ENCODE measurements around the gene MADCAM1. TPM values are rescaled to one million over a fixed set of nuclear protein-coding genes. Genes with fewer than 3 reads are reported as not detected.

The MADCAM1 gene
- total RNA-seq, 1 donor from 2014 or later, result 0.40 TPM

DNA sequence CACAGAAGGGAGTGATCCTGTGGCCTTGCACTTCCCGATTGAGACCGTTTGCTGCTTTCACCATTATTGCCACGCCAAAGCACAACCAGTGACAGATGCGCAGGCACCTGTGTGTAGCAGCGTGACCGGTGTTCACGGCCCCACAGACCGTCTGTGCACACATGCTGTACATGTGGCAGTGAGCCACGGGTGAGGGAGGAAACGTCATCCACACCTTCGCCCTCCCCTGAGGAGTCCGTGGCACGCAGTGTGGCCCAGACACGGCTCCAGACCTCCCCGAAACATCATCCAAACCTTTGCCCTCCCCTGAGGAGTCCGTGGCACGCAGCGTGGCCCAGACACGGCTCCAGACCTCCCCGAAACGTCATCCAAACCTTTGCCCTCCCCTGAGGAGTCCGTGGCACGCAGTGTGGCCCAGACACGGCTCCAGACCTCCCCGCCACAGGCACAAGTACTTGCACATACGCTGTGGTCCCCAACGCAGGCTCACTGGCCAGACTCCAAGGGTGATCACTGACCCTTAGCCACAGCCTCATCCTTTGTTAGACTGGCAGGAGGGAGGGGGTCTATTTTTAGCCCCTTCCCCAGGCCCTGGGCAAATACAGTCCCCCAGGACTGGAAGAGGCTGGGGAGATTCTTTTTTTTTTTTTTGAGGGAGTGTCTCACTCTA lies 27.6 kb upstream of the MADCAM1 start:
- TF ChIP-seq CTCF (IDR thresholded peaks at IDR 0.05), result no peak
- H3K4me1 Mint-ChIP-seq, result no peaks in the 10 kb centered on the region
- DNase-seq (no peak), ATAC-seq (ENCODE audit: low read depth) (no peak)
- H3K27ac Mint-ChIP-seq, result no peak overlapping the region
- H3K9me3 Mint-ChIP-seq, result peaks cover 2% of the 10 kb centered on the region
- intact Hi-C loops (cut with micrococcal nuclease), result no loop called here
- H3K36me3 Mint-ChIP-seq (ENCODE audit: low read depth), result no peaks in the 10 kb centered on the region
- ChIA-PET CTCF (no interaction called here), POLR2A (no interaction called here)
- H3K4me3 Mint-ChIP-seq, result no peak overlapping the region
- H3K27me3 Mint-ChIP-seq, result no peaks in the 10 kb centered on the region

DNA sequence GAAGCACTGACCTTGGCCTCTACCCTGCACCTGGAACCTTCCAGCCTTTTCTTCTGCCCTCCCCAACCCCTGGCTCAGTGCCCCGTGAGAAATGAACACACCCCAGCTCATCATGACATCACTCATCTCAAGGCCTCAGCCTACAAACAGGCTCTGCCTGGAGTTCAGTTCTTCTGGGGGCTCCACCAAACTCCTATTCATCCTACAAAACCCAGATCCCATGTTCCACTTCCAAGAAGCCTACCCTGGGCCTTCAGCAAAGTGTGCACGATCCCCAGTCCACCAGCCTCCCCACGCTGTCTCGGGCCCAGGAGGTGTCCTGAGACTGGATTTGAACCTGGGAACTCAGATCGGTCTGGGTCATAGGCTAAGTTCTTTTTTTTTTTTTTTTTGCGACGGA lies 26.5 kb upstream of the MADCAM1 start:
- Mint-ChIP-seq H3K4me3 (no peak overlapping the region), H3K27me3 (no peaks in the 10 kb centered on the region), H3K36me3 (ENCODE audit: low read depth) (no peaks in the 10 kb centered on the region), H3K9me3 (no peaks in the 10 kb centered on the region), H3K4me1 (no peaks in the 10 kb centered on the region), H3K27ac (no peak overlapping the region)
- POLR2A ChIA-PET, result no interaction called here
- intact Hi-C loops (cut with micrococcal nuclease), result no loop called here
- TF ChIP-seq CTCF (IDR thresholded peaks at IDR 0.05), result no peak
- DNase-seq (no peak), ATAC-seq (ENCODE audit: low read depth) (no peak)
- CTCF ChIA-PET, result no interaction called here

- H3K27ac Mint-ChIP-seq, result no peak overlapping the region
- no peak for TF ChIP-seq CTCF (IDR thresholded peaks at IDR 0.05)
- no peaks in the 10 kb centered on the region for H3K9me3 Mint-ChIP-seq
- intact Hi-C loops (cut with micrococcal nuclease), result no loop called here
- no peak for ATAC-seq (ENCODE audit: low read depth)
- peaks cover 3% of the 10 kb centered on the region for H3K27me3 Mint-ChIP-seq
- POLR2A ChIA-PET, result no interaction called here
- no peak overlapping the region for H3K4me3 Mint-ChIP-seq
- H3K36me3 Mint-ChIP-seq (ENCODE audit: low read depth), result no peaks in the 10 kb centered on the region
- CTCF ChIA-PET, result no interaction called here
- no peak for DNase-seq
- H3K4me1 Mint-ChIP-seq, result no peaks in the 10 kb centered on the region
Measured at GRCh38 chr19:470701-471100, 25.6 kb upstream of the MADCAM1 start.

DNA sequence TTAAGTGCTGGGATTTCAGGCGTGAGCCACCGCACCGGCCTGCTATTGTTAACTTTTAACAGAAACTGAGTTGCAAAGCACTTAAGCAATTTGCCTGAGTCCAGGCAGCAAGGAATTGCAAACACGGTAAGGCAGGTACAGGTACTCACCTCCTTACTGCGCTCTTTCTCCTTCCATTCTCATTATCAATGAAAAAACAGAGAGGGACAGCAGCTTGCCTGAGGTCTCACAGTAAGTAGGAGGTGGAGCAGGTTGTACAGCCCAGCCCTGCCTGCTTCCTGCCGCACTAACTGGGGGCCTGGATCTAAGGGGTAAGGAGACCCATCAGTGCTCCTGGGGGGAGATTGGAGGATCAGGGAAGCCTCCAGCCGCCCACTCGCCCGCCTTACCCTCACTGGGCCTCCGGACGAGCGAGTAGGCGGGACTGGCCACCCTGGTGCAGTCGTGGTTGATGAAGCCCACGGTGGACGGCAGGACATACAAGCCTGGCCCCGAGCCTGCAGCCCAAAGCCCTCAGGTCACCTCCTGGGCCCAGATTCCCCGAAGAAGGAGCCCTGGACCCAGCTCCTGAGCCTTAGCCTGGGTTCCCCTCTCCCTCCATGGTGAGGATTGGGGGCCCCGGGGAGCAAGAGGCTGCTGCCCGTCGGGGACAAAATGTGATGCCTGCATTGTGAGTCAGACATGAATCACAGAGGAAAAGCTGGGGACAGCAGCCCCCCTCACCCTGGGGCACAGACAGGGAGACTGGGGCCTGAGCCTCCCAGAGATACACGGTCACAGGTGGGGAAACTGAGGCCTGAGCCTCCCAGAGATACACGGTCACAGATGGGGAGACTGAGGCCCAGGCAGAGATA lies 24.1 kb upstream of the MADCAM1 start:
- Mint-ChIP-seq H3K36me3 (ENCODE audit: low read depth) (no peaks in the 10 kb centered on the region), H3K9me3 (no peaks in the 10 kb centered on the region), H3K27me3 (peaks cover 3% of the 10 kb centered on the region), H3K4me3 (no peak overlapping the region), H3K4me1 (no peaks in the 10 kb centered on the region), H3K27ac (no peak overlapping the region)
- DNase-seq (no peak), ATAC-seq (ENCODE audit: low read depth) (no peak)
- TF ChIP-seq CTCF (IDR thresholded peaks at IDR 0.05), result no peak
- intact Hi-C loops (cut with micrococcal nuclease), result no loop called here
- CTCF ChIA-PET, result no interaction called here
- POLR2A ChIA-PET, result no interaction called here

- TF ChIP-seq CTCF (IDR thresholded peaks at IDR 0.05), result no peak
- no peak overlapping the region for H3K4me3 Mint-ChIP-seq
- H3K9me3 Mint-ChIP-seq, result no peaks in the 10 kb centered on the region
- DNase-seq, result no peak
- CTCF ChIA-PET, result no interaction called here
- H3K4me1 Mint-ChIP-seq, result no peaks in the 10 kb centered on the region
- intact Hi-C loops (cut with micrococcal nuclease), result no loop called here
- no peak for ATAC-seq (ENCODE audit: low read depth)
- H3K27ac Mint-ChIP-seq, result no peak overlapping the region
- POLR2A ChIA-PET, result no interaction called here
- peaks cover 3% of the 10 kb centered on the region for H3K27me3 Mint-ChIP-seq
- no peaks in the 10 kb centered on the region for H3K36me3 Mint-ChIP-seq (ENCODE audit: low read depth)
Measured at GRCh38 chr19:474126-475078, 21.9 kb upstream of the MADCAM1 start.
